ENCODE data around the gene FAM184B. TPM values are rescaled to one million over a fixed set of nuclear protein-coding genes. Genes with fewer than 3 reads are reported as not detected.

Gene FAM184B
- total RNA-seq, 1 donor from 2014 or later, result 0.08 TPM

- Mint-ChIP-seq H3K27me3 (ENCODE audit: unreplicated experiment) (no peaks in the 10 kb centered on the region), H3K4me3 (ENCODE audit: unreplicated experiment) (no peak overlapping the region), H3K36me3 (ENCODE audit: low read depth, unreplicated experiment) (no peaks in the 10 kb centered on the region), H3K27ac (ENCODE audit: unreplicated experiment) (no peak overlapping the region), H3K4me1 (ENCODE audit: unreplicated experiment) (no peaks in the 10 kb centered on the region), H3K9me3 (ENCODE audit: unreplicated experiment) (no peaks in the 10 kb centered on the region)
- TF ChIP-seq CTCF (IDR thresholded peaks at IDR 0.05; ENCODE audit: unreplicated experiment), result no peak
- no peak for DNase-seq (ENCODE audit: low spot score)
Measured at GRCh38 chr4:17788956-17789355, 7.5 kb upstream of the FAM184B start.

- peaks cover 3% of the 10 kb centered on the region for H3K27me3 Mint-ChIP-seq (ENCODE audit: unreplicated experiment)
- H3K4me1 Mint-ChIP-seq (ENCODE audit: unreplicated experiment), result no peaks in the 10 kb centered on the region
- no peak overlapping the region for H3K4me3 Mint-ChIP-seq (ENCODE audit: unreplicated experiment)
- H3K36me3 Mint-ChIP-seq (ENCODE audit: low read depth, unreplicated experiment), result no peaks in the 10 kb centered on the region
- no peak for DNase-seq (ENCODE audit: low spot score)
- no peak overlapping the region for H3K27ac Mint-ChIP-seq (ENCODE audit: unreplicated experiment)
- H3K9me3 Mint-ChIP-seq (ENCODE audit: unreplicated experiment), result no peaks in the 10 kb centered on the region
- no peak for TF ChIP-seq CTCF (IDR thresholded peaks at IDR 0.05; ENCODE audit: unreplicated experiment)
Measured at GRCh38 chr4:17787315-17787714, 5.9 kb upstream of the FAM184B start.

GRCh38 chr4:17786567-17786966 lies 5.1 kb upstream of the FAM184B start:
- peaks cover 4% of the 10 kb centered on the region for H3K4me1 Mint-ChIP-seq (ENCODE audit: unreplicated experiment)
- no peak for TF ChIP-seq CTCF (IDR thresholded peaks at IDR 0.05; ENCODE audit: unreplicated experiment)
- peaks cover 10% of the 10 kb centered on the region for H3K27me3 Mint-ChIP-seq (ENCODE audit: unreplicated experiment)
- no peak overlapping the region for H3K27ac Mint-ChIP-seq (ENCODE audit: unreplicated experiment)
- H3K36me3 Mint-ChIP-seq (ENCODE audit: low read depth, unreplicated experiment), result no peaks in the 10 kb centered on the region
- H3K9me3 Mint-ChIP-seq (ENCODE audit: unreplicated experiment), result no peaks in the 10 kb centered on the region
- no peak for DNase-seq (ENCODE audit: low spot score)
- H3K4me3 Mint-ChIP-seq (ENCODE audit: unreplicated experiment), result no peak overlapping the region

- Mint-ChIP-seq H3K27me3 (ENCODE audit: unreplicated experiment) (peaks cover 11% of the 10 kb centered on the region), H3K4me3 (ENCODE audit: unreplicated experiment) (no peak overlapping the region), H3K4me1 (ENCODE audit: unreplicated experiment) (peaks cover 4% of the 10 kb centered on the region), H3K27ac (ENCODE audit: unreplicated experiment) (no peak overlapping the region), H3K9me3 (ENCODE audit: unreplicated experiment) (no peaks in the 10 kb centered on the region), H3K36me3 (ENCODE audit: low read depth, unreplicated experiment) (no peaks in the 10 kb centered on the region)
- no peak for TF ChIP-seq CTCF (IDR thresholded peaks at IDR 0.05; ENCODE audit: unreplicated experiment)
- DNase-seq (ENCODE audit: low spot score), result no peak
Measured at GRCh38 chr4:17785858-17786257, 4.4 kb upstream of the FAM184B start.

GRCh38 chr4:17780501-17781299 lies 721 bp downstream of the FAM184B start:
- no peaks in the 10 kb centered on the region for H3K36me3 Mint-ChIP-seq (ENCODE audit: low read depth, unreplicated experiment)
- no peaks in the 10 kb centered on the region for H3K9me3 Mint-ChIP-seq (ENCODE audit: unreplicated experiment)
- H3K27me3 Mint-ChIP-seq (ENCODE audit: unreplicated experiment), result peaks cover 19% of the 10 kb centered on the region
- H3K27ac Mint-ChIP-seq (ENCODE audit: unreplicated experiment), result no peak overlapping the region
- H3K4me3 Mint-ChIP-seq (ENCODE audit: unreplicated experiment), result no peak overlapping the region
- H3K4me1 Mint-ChIP-seq (ENCODE audit: unreplicated experiment), result peaks cover 4% of the 10 kb centered on the region
- DNase-seq (ENCODE audit: low spot score), result no peak
- no peak for TF ChIP-seq CTCF (IDR thresholded peaks at IDR 0.05; ENCODE audit: unreplicated experiment)
